Putamen (tissue), 1 donor: ENCODE data around the gene APOD.

Experiments
- DNase-seq: peaks from one replicate; pipeline ENCODE4 v3.0.0-alpha.2; 2016; ENCODE audit warnings: low spot score

APOD gene

DNA sequence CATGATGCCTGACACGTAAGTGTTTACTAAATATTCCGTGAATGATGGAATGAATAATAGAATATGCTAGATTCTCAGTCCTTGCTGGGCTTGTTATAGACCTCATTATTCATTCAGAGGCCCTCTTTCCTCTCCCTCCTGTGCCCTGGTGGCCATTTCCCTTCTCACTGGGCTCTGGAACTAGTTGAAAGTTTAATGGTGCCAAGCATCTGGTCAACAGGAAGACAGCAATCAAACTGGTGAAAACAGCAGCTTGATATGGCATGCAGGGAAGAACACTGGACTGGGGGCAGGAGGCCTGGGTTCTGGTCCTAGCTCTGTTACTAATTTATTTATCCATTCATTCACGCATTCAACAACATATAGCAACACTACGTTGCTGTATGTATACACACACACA is 3.7 kb upstream of the APOD start:
- DNase-seq: no peak

DNA sequence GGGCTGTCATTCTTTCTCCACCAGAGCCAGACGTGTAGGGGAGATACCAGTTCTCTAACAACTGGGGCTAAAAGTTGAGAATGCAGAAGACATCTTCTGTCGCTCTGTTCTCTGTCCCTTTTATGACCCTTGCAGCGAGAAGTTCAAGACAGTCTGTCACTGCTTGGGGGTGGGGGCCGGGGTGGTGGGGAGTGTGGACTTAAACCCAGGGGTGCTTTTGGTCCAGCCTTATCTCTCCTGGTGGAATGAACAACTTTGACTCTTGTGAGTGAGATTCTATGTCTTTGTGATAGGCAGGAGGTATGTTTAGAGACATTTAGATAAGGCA is 767 bp upstream of the APOD start:
- no peak for DNase-seq

DNA sequence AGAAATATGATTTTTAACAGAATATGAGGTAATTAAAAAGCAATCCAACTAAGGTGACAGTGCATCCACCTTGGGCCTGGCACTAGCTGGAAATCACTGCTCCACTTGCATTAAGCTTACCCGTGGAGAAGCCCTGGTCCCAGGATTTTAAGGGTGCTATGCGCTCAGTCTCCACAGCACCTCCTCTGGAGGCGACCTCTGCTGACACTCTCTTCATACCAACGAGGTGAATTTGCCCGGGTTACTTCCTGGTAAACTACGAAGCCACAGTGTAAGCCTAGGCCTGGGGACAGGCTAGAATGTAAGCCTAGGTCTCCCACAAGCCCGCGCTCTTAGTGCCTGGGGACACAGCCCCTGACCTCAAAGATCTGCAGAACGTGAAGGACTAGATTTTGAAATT is 793 bp downstream of the APOD start:
- peak; percentile 42 for DNase-seq

DNA sequence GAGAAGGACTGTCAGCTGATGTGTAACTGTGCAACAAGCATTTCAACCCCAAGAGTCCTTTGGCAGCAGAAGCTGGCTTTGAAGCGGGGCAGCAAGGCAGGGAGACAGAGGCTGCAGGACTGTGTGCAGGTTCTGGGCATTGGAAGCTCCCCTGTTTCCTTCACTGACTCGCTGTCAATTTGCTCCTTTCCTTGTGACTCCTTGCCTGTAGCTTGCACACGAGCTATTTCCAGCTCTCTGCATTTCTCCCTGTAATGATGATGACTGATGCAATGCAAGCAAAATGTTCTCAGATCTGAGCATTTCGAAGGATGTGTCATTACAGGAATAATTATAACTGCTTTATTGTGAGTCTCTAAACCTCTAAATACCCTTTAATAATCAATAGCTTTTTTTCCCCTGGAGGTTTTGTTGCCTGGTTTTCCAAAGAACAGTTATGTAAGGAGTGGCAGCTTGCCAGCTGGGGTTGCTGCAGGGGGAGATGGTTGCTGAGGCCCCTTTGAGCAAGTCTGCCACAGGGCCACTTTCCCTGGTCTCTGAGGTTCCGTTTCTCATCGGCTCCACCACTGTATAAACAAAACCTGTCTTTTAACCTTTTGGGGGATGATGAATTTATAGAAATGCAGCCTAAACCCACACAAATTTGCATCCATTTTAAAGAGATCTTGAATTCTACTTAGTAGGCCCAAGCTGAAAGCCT is 2.8 kb downstream of the APOD start:
- peak; percentile 75 for DNase-seq

DNA sequence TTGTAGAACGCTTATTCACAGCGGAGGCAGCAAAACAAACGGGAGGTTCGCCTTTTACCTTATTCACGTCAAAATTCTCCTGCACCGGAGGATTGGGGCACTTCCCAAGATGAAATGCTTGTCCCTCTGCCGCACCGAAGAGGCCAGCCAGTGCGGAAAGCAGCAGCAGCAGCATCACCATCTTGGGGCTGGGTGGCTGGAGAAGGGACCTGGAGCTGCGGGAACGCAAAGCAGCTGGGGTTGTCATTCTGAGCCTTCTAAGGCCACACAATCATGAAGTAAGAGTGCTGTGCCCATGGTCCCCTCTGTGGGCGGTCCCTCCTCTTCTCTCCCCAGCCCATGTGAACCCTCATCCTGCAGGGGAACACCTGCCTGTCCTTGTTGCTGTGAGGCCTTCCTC is 4.5 kb downstream of the APOD start:
- DNase-seq: no peak

DNA sequence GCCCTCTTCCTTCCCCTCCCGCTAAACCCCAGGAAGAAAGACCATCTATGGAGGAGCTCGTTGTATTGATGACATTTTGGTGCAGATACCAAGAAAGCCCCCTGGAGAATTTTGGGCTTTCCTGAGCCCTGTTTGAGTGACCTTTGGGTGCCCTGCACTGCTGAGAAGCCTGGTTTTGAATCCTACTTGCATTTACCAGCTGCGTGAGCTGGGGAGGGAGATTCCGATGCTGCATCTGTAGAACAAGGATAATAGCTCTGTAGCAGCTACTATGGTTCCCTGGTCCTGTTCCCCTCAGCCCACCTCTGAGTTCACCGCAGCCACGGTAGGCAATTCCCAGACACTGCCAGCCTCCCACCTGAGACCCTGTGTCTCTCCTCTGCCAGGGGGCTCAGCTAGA is 5.2 kb downstream of the APOD start:
- no peak for DNase-seq

DNA sequence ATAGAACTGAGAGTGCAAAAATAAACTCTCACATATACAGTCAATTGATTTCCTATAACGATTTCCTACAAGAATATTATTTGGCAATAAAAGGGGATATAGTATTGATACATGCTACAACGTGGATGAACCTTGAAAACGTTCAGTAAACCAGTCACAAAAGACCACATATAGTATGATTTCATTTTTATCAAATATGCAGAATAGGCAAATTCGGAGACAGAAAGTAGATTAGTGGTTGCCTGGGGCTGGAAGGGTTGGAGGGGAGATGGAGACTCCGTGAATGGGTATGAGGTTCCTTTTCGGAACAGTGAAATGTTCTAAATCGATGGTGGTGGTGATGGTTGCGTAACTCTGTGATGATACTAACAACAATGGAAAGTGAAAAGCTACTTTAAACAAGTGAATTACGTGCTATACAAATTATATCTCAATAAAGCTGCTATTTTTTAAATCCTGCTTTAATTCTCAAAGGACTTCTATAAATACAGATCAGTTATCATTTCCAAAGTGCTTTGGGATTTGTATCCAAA is 6.0 kb downstream of the APOD start:
- DNase-seq: no peak

DNA sequence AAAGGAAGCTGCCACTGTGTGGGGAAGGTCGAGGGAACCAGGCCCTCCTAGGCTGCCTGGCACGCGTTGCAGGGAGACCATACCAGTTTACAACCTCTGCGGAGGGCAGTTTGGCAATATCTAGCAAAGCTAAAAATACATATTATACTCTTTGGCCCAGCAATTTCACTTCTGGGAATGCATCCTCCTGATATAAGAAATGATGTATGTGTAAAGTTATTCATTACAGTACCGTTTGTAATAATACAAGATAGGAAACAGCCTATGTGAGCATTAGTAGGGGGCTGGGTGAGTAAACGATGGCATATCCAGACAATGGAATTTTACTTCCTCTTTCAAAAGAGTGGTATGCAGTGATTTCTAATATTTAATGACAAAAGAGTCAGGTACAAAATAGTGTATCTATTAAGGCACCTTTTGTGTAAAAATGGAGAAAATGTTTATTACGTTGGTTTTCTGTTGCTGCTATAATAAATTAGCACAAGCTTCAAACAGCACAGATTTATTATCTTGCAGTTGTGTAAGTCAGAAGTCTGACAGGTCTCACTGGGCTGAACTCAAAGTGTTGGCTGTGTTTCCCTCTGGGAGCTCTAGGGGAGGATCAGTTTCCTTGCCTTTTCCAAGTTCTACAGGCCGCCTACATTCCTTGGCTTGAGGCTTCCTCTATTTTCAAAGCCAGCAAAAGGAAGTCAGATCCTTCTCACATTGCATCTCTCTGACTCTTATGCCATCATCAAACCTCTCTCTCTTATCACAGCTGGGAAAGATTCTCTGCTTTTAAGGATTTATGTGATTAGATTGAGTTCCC is 9.0 kb downstream of the APOD start:
- no peak for DNase-seq

DNA sequence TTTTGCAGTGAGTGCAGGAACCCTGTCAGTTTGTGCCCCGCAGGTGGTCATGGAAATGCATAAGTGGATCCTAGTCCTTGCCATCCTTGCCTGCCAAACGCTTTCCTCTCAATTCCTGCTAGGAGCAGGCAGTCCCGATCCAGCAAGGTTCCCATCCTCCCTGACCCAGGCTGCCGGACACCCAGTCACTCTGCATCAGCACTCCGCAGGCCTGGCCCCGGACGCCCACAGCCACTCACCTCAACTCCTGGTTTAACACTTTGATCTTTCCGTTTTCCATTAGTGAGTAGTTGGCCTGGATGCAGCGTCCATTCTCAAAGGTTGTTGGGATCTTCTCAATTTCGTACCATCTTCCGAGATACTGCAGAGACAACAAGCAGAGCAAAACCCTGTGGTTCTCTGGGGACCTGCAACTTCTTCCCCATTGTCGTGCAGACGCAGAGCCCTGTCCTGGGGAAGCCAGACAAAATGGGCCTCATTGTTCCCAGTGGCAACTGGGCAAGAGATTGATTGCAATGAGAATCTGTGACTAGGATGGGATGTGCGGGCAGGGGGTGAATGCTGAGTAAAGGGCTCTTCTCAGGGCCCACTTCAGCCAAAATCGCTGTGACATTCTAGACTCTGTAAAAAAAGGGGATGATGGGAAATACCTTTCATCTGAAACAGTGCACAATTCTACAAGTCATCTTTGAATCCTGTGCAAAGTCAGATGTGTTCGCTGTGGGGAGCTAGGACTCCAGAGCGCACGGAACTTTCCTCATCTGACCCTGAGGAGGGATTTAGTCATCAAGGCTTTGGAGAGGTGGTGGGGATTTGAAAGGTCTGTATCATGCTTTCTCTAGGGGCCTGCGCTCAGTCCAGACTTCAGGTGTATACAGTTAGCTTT is 9.9 kb downstream of the APOD start:
- DNase-seq: no peak

DNA sequence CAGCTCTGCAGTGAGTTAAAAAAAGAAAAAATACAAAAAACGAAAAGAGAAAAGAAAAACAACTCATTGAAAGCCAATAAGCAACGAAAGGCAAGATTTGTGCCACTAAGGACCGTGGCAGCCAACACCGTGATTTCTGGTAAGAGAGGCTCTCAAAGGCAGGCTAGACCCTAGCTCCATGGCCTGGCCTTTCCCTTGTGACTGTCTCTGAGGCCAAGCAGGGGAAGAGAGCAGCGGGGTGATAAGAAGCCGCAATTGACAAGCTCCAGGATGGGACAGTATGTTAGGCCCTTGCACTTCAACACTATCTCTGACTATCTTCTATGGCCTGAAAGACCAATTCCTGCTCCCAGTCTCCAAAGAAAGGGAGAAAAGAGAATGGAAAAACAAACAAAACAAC is 12.4 kb downstream of the APOD start:
- no peak for DNase-seq

DNA sequence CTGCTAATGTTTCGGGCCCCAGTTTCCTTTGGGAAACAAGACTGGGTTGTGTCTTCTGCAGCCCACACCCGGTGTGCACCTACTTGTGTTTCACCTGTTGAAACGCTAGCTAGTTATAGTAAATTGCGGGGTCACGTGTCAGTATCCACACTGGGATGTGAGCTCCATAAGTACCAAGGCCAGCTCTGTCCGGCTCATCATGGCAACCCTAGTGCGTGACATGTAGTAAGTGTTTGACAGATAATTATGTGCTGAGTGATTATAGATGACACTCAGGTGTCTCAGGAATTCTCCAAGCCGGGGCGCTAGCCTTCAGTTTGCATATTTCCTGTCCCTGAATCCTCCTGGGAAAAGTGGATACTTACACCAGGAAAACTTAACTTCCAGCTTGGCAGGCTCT is 12.8 kb downstream of the APOD start:
- no peak for DNase-seq

DNA sequence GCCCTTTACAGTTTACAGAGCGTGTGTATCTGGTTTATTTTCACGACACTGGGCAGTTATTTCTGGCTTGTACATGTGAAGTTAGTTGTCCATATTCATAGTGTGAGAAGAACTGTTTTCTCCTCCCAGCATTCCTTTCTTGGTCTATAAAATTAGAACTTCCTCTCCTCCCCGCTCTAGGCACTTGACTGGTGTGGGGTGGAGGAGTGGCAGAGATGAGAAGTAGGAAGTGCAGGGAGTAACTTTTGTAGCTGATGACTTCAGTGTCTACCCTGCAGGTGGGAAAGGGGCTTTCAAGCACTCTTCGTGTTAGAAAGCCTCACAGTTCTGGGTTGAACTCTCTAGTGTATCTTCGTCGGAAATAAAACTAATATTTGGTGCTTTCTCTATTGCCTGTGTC is 13.4 kb downstream of the APOD start:
- DNase-seq: no peak

DNA sequence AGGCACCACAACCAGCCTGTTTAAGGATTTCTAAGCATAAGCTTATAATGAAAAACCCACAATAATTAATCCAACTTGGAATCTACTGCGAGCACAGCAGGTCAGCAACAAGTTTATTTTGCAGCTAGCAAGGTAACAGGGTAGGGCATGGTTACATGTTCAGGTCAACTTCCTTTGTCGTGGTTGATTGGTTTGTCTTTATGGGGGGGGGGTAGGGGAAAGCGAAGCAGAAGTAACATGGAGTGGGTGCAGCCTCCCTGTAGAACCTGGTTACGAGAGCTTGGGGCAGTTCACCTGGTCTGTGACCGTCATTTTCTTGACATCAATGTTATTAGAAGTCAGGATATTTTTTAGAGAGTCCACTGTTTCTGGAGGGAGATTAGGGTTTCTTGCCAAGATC is 15.1 kb downstream of the APOD start:
- no peak for DNase-seq

DNA sequence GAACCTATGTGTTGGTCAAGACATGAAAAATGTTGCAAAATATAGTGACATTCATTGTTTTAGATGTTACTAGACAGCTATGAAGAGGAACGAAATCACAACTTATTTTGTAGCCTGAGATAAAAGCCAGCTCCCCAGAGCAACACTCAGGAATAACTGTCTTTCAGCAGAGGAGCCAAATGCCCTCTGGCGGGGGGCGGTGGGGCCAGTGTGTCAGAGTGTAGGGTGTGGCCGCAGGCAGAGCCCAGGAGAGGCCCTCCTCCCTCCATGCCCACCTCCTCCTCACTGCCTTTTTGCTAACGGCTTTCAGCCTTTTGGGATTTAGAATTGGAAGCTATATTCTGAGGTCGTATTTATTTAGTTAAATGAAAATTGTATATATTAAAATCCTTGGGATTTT is 16.9 kb downstream of the APOD start:
- no peak for DNase-seq

DNA sequence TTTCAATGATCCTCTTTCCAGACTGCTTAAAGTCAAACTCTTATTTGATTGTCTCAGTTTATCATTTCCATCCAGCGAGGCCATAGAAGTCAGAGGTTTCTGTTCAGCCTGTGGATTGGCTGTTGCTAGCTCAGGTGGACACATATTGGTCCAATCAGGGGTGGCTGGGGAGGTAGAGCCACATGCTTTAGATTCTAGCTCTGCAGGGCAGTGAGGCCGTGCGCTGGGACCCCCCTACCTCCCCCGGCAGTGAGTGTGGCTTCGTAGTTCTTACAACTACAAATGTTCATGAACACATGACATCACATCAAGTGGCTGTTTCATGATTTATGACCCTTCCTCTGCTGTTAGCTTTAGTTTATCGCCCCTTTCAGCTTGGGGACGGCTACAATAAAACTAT is 18.0 kb downstream of the APOD start:
- no peak for DNase-seq

DNA sequence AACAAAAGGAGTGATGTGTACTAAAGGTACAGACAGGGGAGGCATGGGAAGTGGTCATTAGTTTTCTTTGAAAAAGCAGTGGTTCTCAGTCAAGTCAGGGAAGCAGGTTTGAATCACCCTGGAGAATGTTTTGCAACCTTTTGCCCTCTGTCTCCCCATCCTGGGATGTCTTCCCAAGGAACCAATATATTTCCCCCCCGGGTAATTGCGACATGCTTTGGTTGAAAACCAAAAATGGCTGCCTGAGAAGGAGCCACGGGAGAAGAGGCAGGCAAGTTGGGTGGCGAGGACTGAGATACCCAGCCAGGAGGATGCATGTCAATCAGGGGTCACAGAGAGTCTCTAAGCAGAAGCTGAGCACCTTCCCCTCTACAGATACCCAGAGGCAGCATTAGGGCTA is 20.4 kb downstream of the APOD start:
- DNase-seq: no peak

DNA sequence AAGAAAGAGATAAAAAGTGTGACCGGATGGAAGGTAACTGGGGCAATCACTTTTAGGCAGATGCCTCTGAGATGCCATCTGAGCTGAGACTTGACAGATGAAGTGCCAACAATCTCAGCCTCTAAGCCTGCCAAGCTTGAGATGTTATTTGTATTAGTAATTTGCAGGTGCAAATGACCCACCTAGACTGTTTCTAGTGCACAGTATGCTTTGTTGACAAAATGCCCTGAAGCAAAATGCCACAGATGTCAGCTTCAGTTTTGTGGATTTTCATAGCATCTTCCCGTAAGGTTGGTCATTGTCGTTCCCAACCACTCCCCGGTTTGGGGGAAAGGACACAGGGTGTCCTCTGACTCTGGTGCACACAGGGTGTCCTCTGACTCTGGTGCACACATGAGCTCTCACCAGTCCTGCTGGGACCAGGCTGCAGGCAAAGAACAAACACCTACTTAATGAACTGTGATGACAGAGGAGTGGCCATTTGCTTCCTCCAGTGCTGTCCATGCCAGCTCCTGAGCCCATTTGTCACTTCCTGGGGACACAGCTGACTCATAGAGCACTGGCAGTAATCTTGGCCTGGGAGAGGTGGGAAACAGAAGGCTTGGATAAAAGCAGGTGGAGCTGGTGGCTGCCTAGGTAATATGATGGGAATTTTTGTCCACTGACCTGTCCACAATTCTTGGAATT is 23.9 kb downstream of the APOD start:
- no peak for DNase-seq

DNA sequence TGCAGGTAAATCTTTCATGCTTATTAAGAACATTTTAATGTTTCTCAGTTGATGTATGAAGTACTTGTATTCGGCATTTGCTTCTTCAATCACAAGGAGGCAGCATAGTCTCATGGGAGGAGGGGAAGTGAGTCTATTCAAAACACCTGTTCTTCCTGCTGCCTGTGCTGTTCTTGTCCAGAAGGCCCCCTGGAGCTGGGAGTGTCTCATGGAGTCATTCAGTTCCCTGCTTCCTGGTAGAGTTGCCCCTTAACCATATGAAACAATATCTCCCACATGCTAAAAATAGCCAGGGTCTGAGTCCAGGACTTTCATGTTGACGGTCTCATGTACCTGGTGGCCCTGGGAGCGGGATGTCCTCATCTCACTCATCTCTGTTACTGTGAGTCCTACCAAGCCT is 25.1 kb downstream of the APOD start:
- DNase-seq: no peak

DNA sequence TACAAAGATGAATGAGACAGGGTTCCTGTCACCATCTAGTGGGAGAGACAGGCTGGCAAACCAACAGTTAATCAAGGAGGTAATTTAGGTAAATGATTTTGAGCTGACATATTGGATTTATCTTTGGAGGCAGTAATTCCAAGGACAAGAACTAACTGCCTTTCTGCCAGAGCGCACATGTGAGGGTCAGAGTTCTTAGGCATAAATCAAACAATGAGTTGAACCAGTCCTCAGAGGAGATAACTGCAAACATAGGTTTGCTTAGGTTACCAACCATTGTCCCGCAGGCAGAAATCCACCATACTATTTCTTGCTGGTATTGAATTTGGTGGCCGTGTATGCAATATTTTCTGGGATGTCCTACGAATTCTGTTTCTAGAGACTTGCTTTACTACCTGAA is 26.4 kb downstream of the APOD start:
- no peak for DNase-seq

DNA sequence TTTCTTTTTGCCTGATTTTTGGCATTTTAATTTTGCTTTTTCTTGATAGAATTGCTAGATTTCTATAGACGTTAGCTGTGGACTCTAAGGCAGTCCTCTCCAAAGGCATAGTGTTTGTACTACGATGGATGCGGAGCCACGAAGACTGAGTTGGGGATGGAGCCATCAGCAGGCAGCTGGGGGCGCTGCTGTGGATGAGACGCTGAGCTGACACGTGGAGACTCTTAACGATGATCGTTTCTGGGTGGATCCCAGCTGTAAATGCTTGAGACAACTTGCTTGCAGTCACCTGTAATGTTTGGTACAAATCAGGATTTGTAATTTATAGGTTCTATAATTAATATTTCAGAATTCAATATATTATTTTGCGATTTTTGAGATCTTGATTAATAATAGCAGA is 27.4 kb downstream of the APOD start:
- peak; percentile 42 for DNase-seq

DNA sequence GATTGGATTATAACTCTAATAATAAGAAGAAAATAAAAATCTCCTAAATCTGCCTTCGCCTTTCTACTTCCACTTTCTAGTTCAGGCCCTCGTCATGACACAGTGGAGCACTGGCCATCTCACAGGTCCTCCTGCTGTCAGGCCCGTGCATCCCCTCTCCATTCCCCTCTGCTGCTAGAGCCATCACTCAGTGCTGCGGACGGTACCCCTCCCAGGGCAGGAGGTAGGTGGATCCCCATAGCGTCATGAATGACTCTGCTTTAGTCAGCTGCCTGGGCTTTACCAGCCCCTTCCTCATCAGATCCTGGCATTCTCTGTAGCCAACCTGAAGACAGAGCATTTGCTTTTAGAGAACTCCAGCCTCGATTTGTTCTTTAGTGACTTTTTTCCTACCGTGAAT is 28.6 kb downstream of the APOD start:
- DNase-seq: no peak

DNA sequence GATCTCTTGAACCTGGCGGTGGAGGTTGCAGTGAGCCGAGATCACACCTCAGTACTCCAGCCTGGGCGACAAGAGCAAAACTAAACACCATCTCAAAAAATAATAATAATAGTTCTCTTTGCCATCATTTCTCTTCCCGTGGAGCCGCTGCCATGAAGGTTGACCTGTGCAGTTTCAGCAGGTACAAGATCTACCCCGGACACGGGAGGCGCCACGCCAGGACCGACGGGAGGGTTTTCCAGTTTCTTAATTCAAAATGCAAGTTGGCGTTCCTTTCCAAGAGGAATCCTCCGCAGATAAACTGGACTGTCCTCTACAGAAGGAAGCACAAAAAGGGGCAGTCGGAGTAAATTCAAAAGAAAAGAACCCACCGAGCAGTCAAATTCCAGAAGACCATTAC is 29.3 kb downstream of the APOD start:
- DNase-seq: no peak
